HuH-7 (cell line): ENCODE data around the gene MMP1.
A peak's percentile ranks its signal among the peaks of the same experiment; 100 is the strongest.

Experiments
- DNase-seq: peaks from one replicate; pipeline ENCODE4 v3.0.0; 2011; ENCODE audit warnings: low spot score

Gene MMP1

DNA sequence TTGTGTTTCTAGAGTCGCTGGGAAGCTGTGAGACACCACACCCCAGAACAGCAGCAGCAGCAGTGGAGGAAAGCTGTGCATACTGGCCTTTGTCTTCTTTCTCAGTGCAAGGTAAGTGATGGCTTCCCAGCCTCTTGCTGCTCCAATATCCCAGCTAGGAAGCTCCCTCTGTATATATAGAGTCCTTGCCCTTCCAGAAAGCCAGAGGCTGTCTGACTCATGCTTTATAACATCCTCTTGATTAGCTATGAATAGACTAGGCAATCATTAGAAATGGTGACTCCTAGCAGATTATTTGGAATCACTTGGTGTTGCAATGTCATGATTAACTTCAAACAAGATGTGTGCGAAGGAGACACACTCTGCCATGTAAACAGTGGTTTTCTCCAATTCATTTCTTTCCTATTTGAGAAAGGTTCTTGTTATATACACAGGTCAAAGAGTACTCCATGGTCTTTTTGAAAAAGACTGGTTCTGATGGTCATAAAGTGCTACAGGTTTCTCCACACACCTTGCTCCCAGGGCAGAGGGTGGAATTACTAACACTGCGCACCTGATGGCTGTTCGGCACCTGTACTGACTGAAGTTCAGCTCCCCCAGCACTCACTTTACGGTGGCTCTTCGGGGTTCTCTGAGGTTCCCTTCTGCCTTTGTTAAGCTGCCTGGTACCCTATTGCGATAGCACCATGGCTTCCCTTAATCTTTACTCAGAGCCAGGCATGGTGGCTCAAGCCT lies at the start of gene MMP1:
MMP1 (minus strand) TSS at position 149 of the 735 bp plus-strand sequence; CDS start at position 81, 68 bp downstream.
- no peak for DNase-seq

DNA sequence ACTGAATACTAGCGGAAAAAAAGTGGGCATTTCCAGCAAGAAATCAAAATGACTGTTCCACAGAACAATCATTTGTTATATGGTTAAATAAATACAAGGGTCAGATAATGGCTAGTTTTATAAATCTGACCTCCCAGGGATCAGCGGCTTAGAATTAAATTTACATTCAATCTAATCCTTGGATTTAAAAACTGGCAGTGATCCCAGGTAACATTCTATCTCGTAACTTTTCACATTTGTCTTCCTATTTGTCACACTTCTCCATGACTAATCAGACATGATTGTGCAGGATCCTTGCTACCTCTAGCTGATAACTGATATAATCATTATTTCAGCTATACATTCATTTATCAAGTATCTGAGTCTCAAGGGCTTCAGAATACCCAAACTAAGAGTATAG lies 48.3 kb upstream of the MMP1 start:
- no peak for DNase-seq

GRCh38 chr11:102843489-102843888 lies 45.5 kb upstream of the MMP1 start, which contains the start of gene MMP3:
MMP3 (minus strand) TSS chr11:102843609; CDS start chr11:102843546, 63 bp downstream.
- no peak for DNase-seq

GRCh38 chr11:102842930-102843329 lies 45.0 kb upstream of the MMP1 start:
- DNase-seq: no peak

GRCh38 chr11:102840018-102840417 lies 42.1 kb upstream of the MMP1 start:
- no peak for DNase-seq

DNA sequence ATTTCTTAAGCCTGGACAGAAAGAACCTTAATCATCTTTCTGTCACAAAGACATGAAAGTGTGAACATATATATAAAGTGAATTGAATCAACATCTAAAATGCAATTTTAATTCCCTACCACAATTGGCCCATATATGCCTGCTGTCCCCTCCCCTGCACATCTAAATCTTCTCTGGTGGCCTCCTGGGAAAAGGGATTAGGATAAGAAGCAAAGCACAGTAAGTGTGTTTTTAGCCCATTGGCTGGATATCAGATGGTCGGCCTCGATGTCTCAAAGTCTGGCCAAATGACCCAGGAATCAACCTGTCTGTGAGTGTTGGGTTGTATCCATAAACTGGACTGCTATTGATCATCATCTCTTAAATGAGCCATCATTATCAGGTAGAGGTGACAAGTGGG lies 39.7 kb upstream of the MMP1 start:
- no peak for DNase-seq

DNA sequence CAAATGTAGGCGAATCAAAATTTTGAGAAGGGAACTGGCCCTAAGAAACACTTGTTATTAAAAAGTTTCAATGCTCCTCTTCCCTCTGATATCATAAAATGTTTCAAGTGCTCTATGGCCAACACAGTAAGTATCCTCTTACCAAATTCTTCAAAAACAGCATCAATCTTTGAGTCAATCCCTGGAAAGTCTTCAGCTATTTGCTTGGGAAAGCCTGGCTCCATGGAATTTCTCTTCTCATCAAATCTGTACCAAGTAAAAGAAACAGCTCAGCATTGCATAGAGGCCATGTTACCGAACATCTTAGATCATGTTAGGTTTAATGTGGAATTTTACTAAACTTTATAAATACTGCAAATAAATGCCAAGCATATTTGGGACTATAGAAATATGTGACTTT lies 39.2 kb upstream of the MMP1 start:
- no peak for DNase-seq

GRCh38 chr11:102836290-102836875 lies 38.4 kb upstream of the MMP1 start:
- no peak for DNase-seq

- no peak for DNase-seq
Observed at GRCh38 chr11:102833731-102834130, 35.8 kb upstream of the MMP1 start.

- DNase-seq: no peak
Observed at GRCh38 chr11:102832612-102833011, 34.7 kb upstream of the MMP1 start.

- peak; percentile 30 for DNase-seq
Observed at GRCh38 chr11:102831489-102832440, 33.8 kb upstream of the MMP1 start.

DNA sequence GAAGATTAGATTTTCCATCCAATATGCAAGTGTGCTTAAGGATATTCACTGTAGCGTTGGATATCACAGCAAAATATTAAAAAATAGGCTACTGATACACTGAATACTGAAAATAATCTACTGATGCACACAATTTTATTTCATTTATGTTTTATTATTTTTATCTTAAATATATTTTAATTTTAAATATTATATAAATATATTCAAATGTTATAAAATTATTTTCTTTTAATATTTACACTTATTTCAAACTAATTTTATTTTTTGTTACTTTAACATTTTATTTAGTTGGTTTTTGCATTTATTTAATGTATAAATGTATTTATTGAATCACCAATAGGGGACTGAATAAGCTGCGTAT lies 33.1 kb upstream of the MMP1 start:
- no peak for DNase-seq

DNA sequence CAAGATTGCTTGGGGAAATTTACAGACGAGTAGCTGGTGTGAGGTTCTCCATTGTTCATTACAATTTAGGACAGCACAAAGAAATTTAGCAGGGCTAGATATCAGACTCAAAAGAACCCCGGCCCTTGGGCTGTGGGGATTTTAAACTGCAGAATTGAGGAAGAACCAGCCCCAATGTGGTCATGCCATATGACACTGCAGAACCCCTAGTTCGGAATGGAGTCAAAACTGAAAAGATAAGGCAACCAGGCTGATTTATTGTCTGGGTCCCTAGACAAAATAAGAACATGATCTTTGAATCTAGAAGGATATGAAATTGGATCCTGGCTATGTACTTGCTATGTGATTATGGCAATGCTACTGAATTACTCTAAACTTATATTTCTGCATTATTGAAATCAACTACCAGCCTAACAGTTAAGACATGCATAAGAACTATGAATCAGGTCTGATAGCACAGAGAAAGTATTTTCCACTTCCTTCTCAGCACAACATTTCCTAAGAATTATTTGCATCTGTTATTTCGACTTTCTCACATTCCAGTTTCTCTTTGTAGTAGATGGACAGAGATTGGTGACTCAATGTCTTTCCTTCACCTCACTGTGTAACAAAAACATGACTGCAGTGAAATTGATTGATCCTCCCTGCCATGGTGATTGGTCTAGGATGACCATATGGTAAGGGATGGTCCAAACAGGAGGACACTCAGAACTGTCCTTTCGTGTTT lies 32.2 kb upstream of the MMP1 start:
- no peak for DNase-seq

DNA sequence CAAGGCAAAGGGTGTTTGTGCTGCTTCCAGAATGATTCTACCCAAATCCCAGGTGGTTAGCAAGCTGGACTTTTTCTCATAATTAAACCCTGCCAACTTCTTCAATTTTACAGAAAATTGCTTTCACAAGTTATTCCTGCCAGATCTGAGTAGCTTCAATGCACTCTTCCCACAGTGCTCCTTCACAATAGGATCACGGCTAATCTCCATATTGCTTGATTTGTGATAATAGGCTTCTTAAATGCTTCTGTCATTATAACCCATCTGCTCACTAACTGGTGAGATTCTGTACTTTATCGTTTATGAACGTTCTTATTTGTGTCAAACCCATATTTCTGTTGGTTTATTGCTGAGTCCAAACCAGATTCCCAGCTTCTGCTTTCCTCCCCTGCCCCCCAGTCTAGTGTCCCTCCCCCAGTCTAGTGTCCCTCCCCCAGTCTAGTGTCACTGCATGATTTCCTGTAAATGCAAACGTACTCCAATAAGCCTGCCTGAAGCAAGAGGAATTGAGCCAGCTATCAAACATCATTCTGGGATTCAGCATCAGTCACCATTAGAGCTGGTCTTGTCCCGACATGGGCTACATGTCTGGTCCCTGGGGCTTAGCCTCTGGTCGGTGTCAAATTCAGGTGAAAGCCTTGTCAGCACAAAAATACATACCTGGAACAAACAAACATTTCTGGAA lies 31.5 kb upstream of the MMP1 start:
- no peak for DNase-seq

- DNase-seq: no peak
Observed at GRCh38 chr11:102824556-102824955, 26.6 kb upstream of the MMP1 start.

DNA sequence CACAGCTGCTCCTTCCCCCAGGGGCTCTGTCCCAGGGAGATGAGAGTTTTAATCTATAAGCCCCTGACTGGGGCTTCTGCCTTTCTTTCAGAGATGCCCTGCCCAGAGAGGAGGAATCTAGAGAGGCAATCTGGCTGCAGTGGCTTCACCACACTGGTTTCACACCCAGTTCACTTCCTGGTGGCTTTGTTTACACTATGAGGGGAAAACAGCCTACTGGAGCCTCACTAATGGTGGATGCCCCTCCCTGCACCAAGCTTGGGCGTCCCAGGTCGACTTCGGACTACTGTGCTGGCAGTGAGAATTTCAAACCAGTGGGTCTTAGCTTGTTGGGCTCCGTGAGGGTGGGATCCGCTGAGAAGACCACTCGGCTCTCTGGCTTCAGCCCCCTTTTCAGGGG lies 21.5 kb upstream of the MMP1 start:
- no peak for DNase-seq

GRCh38 chr11:102813484-102813883 lies 15.5 kb upstream of the MMP1 start:
- no peak for DNase-seq

GRCh38 chr11:102812188-102812587 lies 14.2 kb upstream of the MMP1 start:
- no peak for DNase-seq

GRCh38 chr11:102810950-102811660 lies 13.1 kb upstream of the MMP1 start:
- no peak for DNase-seq

DNA sequence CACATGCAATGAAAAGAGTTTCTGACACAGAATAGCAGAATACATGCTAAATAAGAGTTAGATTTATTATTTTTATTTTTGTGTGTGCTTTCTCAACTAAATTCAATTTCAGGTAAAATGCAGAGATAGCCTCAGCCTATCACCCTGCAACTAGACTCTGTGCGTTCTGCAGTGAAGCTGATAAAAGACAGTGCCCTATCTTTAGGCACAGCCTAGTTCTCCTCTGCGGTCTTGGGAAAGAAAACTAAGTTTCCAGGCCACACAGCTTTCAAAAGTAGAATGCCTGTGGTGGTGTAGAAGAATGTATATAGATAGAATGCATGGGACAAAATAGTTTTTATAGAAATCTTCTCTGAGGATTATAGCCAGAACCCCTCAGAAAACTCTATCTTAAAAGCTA lies 12.0 kb upstream of the MMP1 start:
- no peak for DNase-seq

DNA sequence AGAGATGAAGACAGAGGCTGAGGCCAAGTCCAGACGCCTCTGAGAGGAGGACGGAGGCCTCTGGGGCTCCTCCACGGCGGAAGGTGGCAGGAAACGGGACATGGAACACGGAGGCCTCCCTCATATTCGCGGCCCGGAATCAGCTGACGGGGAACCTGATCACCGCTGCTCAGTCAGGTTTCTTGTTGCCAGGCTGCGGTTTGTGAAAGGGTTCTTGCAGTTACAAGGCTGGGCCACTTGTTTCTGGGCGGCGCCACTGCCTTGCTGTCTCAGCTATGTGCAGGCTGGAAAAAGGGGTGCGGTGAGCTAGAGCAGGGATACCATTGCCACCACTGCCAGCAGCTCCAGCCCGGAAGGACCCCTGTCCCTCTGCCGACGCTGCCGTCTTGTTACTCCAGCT lies 10.0 kb upstream of the MMP1 start:
- peak; percentile 45 for DNase-seq
